Bronchial epithelial cell (primary cell): ENCODE results near the gene RANBP1. TPM values are rescaled to one million over a fixed set of nuclear protein-coding genes. Genes with fewer than 3 reads are reported as not detected.

Experiments
- DNase-seq: peaks from one replicate; pipeline ENCODE4 v3.0.0-alpha.2; 2010; ENCODE audit warnings: low read depth
- FAIRE-seq: peaks from 2 replicates; lab custom pipeline; 2011; peaks lifted over from hg19 to GRCh38; lab: Jason Lieb, UNC
- H3K27me3 ChIP-seq: 2 replicates; pipeline ENCODE4 v1.5.1; 2011; ENCODE audit warnings: low read length; ENCODE audit not compliant: control insufficient read depth, insufficient read depth
- H3K36me3 ChIP-seq: 2 replicates; pipeline ENCODE4 v1.5.1; 2011; ENCODE audit warnings: low read length; ENCODE audit not compliant: control insufficient read depth, insufficient read depth
- H3K4me3 ChIP-seq: 2 replicates; pipeline ENCODE4 v1.5.1; 2011; ENCODE audit warnings: mild to moderate bottlenecking, low read depth, low read length, control low read depth
- CTCF ChIP-seq: IDR thresholded peaks from 2 replicates; pipeline ENCODE4 v1.5.1; 2011; ENCODE audit warnings: mild to moderate bottlenecking, moderate library complexity, low read length, control low read depth, inconsistent platforms; ENCODE audit not compliant: insufficient read depth, severe bottlenecking
- total RNA-seq: library from RNA; depleted of rRNA; stranded (reverse); fragments of >200 nt; gene quantifications from 2 replicates; pipeline ENCODE4 v1.2.1, GENCODE V29; 2014

The RANBP1 gene
- total RNA-seq, 1 donor from 2014 or later, result 263 TPM

- H3K36me3 ChIP-seq, result peaks cover 13% of the 10 kb centered on the region
- FAIRE-seq, result no peak
- DNase-seq, result no peak
- H3K4me3 ChIP-seq, result no peak overlapping the region
- H3K27me3 ChIP-seq, result no peaks in the 10 kb centered on the region
- TF ChIP-seq CTCF, result no peak
Observed at GRCh38 chr22:20129747-20130014, 13.8 kb downstream of the RANBP1 start.

- peaks cover 10% of the 10 kb centered on the region for H3K36me3 ChIP-seq
- TF ChIP-seq CTCF, result peak; percentile 58
- FAIRE-seq, result no peak
- peak; percentile 15 for DNase-seq
- no peak overlapping the region for H3K4me3 ChIP-seq
- H3K27me3 ChIP-seq, result no peaks in the 10 kb centered on the region
Observed at GRCh38 chr22:20130319-20130718, 14.4 kb downstream of the RANBP1 start.

- no peaks in the 10 kb centered on the region for H3K27me3 ChIP-seq
- peak overlapping the region; percentile 75 for H3K4me3 ChIP-seq
- H3K36me3 ChIP-seq, result peaks cover 5% of the 10 kb centered on the region
- no peak for TF ChIP-seq CTCF
- no peak for FAIRE-seq
- peak; percentile 33 for DNase-seq
Observed at GRCh38 chr22:20130731-20131596, 15.1 kb downstream of the RANBP1 start.

- no peak for TF ChIP-seq CTCF
- no peaks in the 10 kb centered on the region for H3K27me3 ChIP-seq
- FAIRE-seq (no peak), DNase-seq (no peak)
- H3K36me3 ChIP-seq, result peaks cover 4% of the 10 kb centered on the region
- H3K4me3 ChIP-seq, result peak within 1 kb of the TSS; percentile 75
Observed at GRCh38 chr22:20131597-20131858, 15.6 kb downstream of the RANBP1 start, which contains the start of gene ZDHHC8. Gene ZDHHC8 (plus strand): TSS chr22:20131804. CDS start chr22:20131948, 144 bp downstream.

GRCh38 chr22:20131859-20132685 is 16.2 kb downstream of the RANBP1 start:
- Histone ChIP-seq H3K36me3 (peaks cover 4% of the 10 kb centered on the region), H3K4me3 (peak overlapping the region; percentile 75), H3K27me3 (no peaks in the 10 kb centered on the region)
- DNase-seq (no peak), FAIRE-seq (no peak)
- TF ChIP-seq CTCF, result no peak
